ENCODE data around the gene FKTN. TPM values are rescaled to one million over a fixed set of nuclear protein-coding genes. Genes with fewer than 3 reads are reported as not detected.
"Not testable (repeated sequence)": the region's sequence is repeated elsewhere in the genome, so short reads cannot be mapped to it uniquely, and the experiment has no call there.

The FKTN gene
- 21.2 and 22.2 TPM in 2 replicates for total RNA-seq (2014; rRNA removed; shearing (Covaris generic))

DNA sequence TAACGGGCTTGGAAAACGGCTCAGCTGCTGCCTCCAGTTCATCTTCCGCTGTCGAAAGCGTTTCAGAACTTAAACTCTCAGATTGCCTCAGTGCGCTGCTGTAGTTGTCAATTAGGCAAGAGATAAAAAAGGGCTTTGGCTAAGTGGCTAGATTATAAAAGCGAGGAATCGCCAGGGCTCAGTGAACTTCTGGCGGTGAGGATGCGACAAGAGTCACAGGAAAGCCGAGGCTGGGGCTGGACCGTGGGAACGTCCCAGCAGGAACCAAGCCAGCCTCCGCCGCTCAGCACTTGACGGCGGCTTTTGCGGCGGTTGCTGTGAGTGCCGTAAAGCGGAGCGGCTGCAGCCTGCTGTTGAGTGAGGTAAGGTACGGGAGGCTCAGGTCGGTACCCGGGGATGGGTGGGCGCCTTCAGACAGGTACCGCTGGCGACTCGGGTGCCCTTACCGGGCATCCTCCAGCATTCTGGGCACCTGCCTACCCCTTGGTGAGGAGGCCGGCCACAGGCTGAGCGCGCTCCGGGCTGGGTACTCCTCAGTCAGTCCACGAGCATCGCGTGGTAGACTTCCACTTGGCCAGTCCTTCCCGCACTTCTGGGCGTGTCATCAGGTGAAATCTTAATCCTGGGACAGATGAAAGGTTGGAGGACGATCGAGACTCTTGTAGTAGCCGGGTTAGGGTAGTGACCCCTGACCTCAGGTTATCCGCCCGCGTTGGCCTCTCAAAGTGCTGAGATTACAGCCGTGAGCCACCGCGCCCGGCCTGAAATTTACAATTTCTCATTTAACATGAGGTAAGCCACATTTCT lies at the start of gene FKTN:
TSS of gene FKTN (plus strand) at position 328 of the 807 bp plus-strand sequence. CDS start 16,902 bp downstream, outside the sequence.
- peak within 1 kb of the TSS; percentile 70 for H3K4me3 ChIP-seq
- peaks cover 13% of the 10 kb centered on the region for H3K9me3 ChIP-seq (replicated peaks)
- H3K27ac ChIP-seq, result no peak within 1 kb of the TSS
- H3K4me1 ChIP-seq (replicated peaks), result peaks cover 4% of the 10 kb centered on the region; the same call in 1 of the 2 replicates
- DNase-seq (ENCODE audit: low read depth in 1 of 2, low spot score in 2 of 2), result peak; percentile 78 to 80
- H3K27me3 ChIP-seq (replicated peaks), result peaks cover 8% of the 10 kb centered on the region; the same call in 1 of the 2 replicates
- H3K36me3 ChIP-seq, result peaks cover 6% of the 10 kb centered on the region; the same call in 1 of the 2 replicates

DNA sequence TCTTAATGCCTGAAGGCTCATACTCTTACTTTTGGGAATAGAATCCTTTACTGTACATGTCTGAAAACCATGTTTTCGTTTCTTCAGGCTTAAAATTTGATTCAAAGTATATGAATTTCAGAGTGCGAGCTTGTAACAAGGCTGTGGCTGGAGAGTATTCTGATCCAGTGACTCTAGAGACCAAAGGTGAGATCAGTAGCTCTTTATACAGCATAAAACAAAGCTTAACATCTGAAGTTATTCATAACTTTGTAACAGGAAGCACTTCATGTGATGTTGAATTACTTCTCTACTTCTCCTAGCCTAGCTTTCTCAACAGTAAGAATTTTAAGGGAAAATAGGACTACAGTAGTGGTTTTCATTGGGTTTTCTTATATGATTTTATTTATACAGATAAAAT lies 49.4 kb upstream of the FKTN start:
- H3K4me3 ChIP-seq, result no peak overlapping the region
- H3K36me3 ChIP-seq, result peaks cover 3% of the 10 kb centered on the region; the same call in 1 of the 2 replicates
- H3K27me3 ChIP-seq (replicated peaks), result no peaks in the 10 kb centered on the region
- H3K9me3 ChIP-seq (replicated peaks), result no peaks in the 10 kb centered on the region
- no peaks in the 10 kb centered on the region for H3K4me1 ChIP-seq (replicated peaks)
- H3K27ac ChIP-seq, result no peak overlapping the region
- no peak for DNase-seq (ENCODE audit: low read depth in 1 of 2, low spot score in 2 of 2)

DNA sequence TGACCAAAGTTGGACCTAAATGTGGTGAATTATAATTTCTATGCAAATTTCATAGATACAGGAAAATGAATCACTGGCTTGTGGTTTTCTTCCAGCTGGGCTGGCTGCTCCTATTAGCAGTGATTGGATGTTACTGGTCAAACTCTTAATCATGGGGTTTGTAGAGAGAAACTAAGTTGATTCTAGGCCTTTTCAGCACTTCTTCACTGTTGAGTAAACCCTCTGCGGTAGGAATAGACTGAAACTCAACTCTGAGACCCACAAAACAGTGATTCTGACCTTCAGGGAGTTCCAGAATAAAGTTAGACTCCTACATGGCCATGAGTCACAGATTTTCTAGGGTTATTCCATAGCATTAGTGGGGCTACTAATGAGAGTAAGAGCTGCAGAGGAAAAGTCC lies 47.9 kb upstream of the FKTN start:
- peaks cover 3% of the 10 kb centered on the region for H3K36me3 ChIP-seq
- H3K27ac ChIP-seq, result no peak overlapping the region

DNA sequence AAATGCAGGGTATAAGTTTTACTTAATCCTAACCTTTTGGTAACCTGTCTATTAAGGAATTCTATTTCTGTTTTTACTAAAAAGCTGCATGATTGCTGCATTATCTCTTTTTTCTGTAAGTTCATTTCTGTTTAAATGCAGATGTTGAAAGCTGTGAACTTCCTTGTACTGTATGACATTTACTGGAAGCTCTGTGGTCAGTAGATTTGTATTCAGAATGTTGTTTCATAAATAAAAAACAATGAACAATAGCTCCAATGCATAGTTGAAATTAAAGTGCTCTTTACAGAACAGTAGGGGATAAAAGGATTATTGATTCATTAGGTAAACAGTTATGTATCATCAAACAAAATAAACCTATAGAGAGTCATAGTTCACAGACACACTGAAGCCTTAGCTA lies 46.5 kb upstream of the FKTN start:
- Histone ChIP-seq H3K27me3 (replicated peaks) (no peaks in the 10 kb centered on the region), H3K4me1 (replicated peaks) (no peaks in the 10 kb centered on the region), H3K36me3 (peaks cover 8% of the 10 kb centered on the region), H3K9me3 (replicated peaks) (no peaks in the 10 kb centered on the region), H3K4me3 (no peak overlapping the region), H3K27ac (no peak overlapping the region)
- no peak for DNase-seq (ENCODE audit: low read depth in 1 of 2, low spot score in 2 of 2)

More for the DNA sequence above, 47.9 kb upstream of the FKTN start:
- no peaks in the 10 kb centered on the region for H3K27me3 ChIP-seq (replicated peaks)
- H3K4me3 ChIP-seq, result no peak overlapping the region
- no peaks in the 10 kb centered on the region for H3K9me3 ChIP-seq (replicated peaks)
- DNase-seq (ENCODE audit: low read depth in 1 of 2, low spot score in 2 of 2), result no peak
- H3K4me1 ChIP-seq (replicated peaks), result no peaks in the 10 kb centered on the region

DNA sequence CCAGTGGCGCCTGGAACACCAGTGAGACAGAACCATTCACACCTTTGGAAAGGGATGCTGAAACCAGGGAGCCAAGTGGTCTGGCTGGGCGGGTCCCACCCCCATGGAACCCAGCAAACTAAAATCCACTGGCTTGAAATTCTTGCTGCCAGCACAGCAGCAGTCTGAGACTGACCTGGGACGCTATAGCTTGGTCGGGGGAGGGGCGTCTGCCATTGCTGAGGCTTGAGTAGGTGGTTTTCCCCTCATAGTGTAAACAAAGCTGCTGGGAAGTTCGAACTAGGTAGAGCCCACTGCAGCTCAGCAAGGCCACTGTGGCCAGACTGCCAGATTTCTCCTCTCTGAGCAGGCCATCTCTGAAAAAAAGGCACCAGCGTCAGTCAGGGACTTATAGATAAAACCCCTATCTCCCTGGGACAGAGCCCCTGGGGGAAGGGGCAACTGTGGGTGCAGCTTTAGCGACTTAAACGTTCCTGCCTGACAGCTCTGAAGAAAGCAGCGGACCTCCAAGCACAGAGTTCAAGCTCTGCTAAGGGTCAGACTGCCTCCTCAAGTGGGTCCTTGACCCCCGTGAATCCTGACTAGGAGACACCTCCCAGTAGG lies 42.0 kb upstream of the FKTN start:
- H3K36me3 ChIP-seq, result peaks cover 10% of the 10 kb centered on the region
- H3K4me1 ChIP-seq (replicated peaks), result no peaks in the 10 kb centered on the region
- H3K4me3 ChIP-seq, result no peak overlapping the region
- H3K27ac ChIP-seq, result no peak overlapping the region
- H3K9me3 ChIP-seq (replicated peaks), result no peaks in the 10 kb centered on the region
- no peak for DNase-seq (ENCODE audit: low read depth in 1 of 2, low spot score in 2 of 2)
- no peaks in the 10 kb centered on the region for H3K27me3 ChIP-seq (replicated peaks)

DNA sequence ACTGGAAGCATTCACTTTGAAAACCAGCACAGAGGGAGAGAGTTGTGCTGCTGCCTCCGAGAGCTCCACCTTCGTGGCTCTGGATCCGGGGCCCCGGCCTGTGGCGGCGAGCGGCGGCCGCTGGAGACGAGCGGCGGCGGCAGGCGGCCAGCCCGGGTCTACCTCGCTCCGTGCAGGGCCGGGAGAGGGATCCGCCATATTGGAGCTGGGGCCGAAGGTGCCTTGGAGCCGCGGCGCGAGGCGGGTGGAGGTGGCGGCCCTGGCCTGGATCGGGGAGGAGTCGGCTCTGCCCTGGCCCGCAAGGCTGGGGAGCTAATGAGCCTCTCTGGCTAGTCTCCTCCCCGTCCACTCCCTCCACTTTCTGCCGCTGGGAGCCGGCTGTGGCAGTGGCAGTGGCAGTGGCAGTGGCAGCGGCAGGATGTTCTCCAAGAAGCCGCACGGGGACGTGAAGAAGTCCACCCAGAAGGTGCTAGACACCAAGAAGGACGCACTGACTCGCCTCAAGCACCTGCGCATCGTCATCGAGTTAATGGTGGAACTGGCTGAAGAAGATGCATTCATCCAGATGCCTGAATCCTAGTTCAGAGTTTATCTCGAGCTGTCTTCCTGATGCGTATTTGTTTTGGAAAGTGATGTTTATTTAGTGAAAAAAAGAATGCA lies 38.1 kb upstream of the FKTN start:
- not testable (repeated sequence) for H3K27me3 ChIP-seq (replicated peaks); H3K9me3 ChIP-seq (replicated peaks); DNase-seq (ENCODE audit: low read depth in 1 of 2, low spot score in 2 of 2); H3K4me1 ChIP-seq (replicated peaks); H3K27ac ChIP-seq; H3K4me3 ChIP-seq
- peaks cover 16% of the 10 kb centered on the region for H3K36me3 ChIP-seq

DNA sequence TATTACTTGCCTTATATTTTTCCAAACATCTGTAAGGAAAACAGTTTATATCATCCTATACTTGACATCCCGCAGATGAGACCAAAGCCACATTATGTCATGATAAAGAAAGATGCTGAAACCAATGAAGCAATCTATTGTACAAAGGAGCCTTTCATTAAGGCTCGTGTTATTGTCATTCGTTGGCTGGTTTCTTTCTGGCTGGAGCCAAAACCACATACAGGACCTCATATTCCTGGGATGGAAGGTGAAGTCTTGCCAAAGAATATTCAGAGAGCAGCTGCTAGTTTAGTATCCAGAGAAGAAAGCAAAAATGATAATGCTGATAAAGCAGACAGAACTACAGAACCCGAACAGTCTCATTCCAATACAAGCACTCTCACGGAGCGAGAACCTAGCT lies 36.9 kb upstream of the FKTN start:
- not testable (repeated sequence) for H3K9me3 ChIP-seq (replicated peaks); H3K4me3 ChIP-seq; H3K27ac ChIP-seq; H3K4me1 ChIP-seq (replicated peaks); H3K27me3 ChIP-seq (replicated peaks); DNase-seq (ENCODE audit: low read depth in 1 of 2, low spot score in 2 of 2)
- peaks cover 17% of the 10 kb centered on the region for H3K36me3 ChIP-seq

DNA sequence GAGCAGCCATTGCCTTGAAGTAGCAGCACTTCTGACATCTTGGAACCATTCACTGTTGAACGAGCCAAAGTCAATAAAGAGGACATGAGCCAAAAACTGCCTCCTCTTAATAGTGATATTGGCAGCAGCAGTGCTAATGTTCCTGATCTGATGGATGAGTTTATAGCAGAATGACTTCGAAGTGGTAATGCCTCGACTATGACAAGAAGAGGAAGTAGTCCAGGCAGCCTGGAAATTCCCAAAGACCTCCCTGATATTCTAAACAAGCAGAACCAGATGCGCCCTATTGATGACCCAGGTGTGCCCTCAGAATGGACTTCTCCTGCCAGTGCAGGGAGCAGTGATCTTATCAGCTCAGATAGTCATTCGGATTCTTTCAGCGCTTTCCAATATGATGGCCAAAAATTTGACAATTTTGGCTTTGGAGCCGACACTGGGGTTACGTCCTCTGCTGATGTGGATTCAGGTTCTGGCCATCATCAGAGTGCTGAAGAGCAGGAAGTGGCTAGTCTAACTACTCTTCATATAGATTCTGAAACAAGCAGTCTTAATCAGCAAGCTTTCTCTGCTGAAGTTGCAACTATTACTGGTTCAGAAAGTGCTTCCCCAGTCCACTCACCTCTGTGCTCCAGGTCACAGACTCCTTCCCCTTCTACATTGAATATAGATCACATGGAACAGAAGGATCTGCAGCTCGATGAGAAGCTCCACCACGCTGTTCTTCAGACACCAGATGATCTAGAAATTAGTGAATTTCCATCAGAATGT lies 35.1 kb upstream of the FKTN start:
- H3K4me3 ChIP-seq; H3K27me3 ChIP-seq (replicated peaks); H3K4me1 ChIP-seq (replicated peaks); H3K36me3 ChIP-seq; H3K27ac ChIP-seq; H3K9me3 ChIP-seq (replicated peaks); DNase-seq (ENCODE audit: low read depth in 1 of 2, low spot score in 2 of 2): not testable (repeated sequence)

DNA sequence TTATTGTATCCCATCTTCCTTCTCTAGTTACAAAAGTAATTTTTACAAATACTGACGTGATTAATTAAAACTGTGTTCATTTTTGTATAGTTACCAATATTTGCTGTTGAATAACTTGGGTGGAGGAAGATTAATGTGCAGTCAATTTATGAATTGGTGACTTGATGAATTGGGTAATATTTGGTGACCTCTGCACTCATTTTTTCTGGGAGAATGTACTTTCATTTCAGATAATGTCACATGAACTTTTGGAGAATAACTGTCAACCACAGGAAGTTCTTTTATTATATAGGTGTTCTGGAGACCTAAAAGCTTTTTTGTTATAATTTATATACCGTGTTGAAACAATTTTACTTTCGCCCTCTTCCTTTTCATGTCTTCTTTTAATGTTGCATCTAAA lies 26.4 kb upstream of the FKTN start:
- Histone ChIP-seq H3K36me3 (peaks cover 4% of the 10 kb centered on the region), H3K4me1 (replicated peaks) (no peaks in the 10 kb centered on the region), H3K27me3 (replicated peaks) (no peaks in the 10 kb centered on the region), H3K27ac (no peak overlapping the region), H3K9me3 (replicated peaks) (no peaks in the 10 kb centered on the region), H3K4me3 (no peak overlapping the region)
- DNase-seq (ENCODE audit: low read depth in 1 of 2, low spot score in 2 of 2), result no peak

DNA sequence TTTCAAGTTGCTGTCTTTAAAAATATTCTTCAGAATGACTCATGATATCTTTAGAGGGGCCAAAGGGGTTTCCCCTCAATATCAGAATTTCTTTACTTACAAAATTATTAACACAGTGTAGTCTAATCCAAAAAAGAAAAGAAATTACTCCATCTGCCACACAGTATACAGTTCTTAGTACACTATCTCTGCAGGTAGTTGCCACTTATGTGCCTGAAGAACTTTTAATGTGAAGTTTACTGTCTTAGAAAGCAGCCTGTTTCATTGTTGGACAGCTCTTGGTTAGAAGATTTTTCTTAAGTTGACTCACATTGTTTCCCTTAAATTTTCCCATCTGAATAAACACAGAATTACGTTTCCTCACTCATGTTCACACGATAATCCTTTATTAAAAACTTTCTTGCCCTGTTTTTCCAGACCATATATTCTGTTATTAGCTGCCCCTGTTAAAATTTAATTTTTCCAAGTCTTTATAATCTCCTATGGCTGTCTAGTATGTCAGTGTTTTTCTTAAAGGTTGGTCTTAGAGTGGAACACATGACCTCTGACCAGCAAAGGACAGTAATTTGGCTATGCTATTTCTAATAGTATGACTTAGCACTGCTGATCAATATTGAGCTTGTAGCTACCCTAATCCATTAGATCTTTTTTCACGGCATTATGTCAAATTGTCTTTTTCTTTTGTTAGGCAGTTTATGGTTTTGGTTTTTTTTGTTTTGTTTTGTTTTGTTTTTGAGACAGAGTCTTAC lies 21.8 kb upstream of the FKTN start:
- DNase-seq (ENCODE audit: low read depth in 1 of 2, low spot score in 2 of 2), result no peak
- H3K9me3 ChIP-seq (replicated peaks), result no peaks in the 10 kb centered on the region
- no peaks in the 10 kb centered on the region for H3K4me1 ChIP-seq (replicated peaks)
- no peaks in the 10 kb centered on the region; the same call in 1 of the 2 replicates for H3K36me3 ChIP-seq
- no peaks in the 10 kb centered on the region for H3K27me3 ChIP-seq (replicated peaks)
- no peak overlapping the region for H3K27ac ChIP-seq
- no peak overlapping the region for H3K4me3 ChIP-seq

DNA sequence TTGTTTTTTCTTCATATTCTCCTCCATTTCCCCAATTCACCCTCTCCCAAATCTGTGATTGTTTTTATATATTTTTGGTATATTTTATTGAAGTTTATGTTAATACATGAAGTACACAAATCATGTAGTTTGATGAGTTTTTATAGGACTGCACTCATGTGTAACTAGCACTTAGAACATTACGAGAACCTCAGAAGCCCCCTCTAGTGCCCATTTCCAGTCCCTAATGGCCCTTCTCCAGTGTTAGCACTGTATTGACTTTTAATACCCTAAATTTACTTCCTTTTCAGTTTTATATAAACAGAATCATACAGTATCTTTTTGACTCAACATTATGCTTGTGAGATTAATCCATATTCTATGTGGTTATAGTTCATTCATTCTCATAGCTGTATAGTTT lies 18.5 kb upstream of the FKTN start:
- DNase-seq (ENCODE audit: low read depth in 1 of 2, low spot score in 2 of 2), result no peak
- Histone ChIP-seq H3K4me3 (no peak overlapping the region), H3K27me3 (replicated peaks) (no peaks in the 10 kb centered on the region), H3K27ac (no peak overlapping the region), H3K4me1 (replicated peaks) (no peaks in the 10 kb centered on the region), H3K36me3 (no peaks in the 10 kb centered on the region; the same call in 1 of the 2 replicates), H3K9me3 (replicated peaks) (no peaks in the 10 kb centered on the region)

DNA sequence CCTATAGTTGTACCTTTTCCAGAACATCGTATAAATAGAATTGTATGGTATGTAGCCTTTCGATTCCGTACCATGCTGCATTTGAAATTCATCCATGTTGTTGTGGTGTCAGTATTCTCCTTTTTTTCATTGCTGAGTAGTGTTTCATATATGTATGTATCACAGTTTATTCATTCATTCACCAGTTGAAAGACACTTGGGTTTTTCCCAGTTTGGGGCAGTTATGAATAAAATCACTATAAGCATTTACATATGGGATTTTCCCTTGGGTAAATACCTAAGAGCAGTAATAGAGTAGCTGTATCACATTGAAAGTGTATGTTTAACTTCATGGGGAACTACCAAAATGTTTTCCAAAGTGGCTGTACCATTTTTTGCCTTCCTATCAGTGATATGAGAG lies 16.1 kb upstream of the FKTN start:
- no peak overlapping the region for H3K4me3 ChIP-seq
- no peak for DNase-seq (ENCODE audit: low read depth in 1 of 2, low spot score in 2 of 2)
- no peak overlapping the region for H3K27ac ChIP-seq
- no peaks in the 10 kb centered on the region for H3K27me3 ChIP-seq (replicated peaks)
- H3K36me3 ChIP-seq, result 0 out of 2 replicates have a peak, but pooled peaks cover 2% of the 10 kb centered on the region
- no peaks in the 10 kb centered on the region for H3K9me3 ChIP-seq (replicated peaks)
- H3K4me1 ChIP-seq (replicated peaks), result no peaks in the 10 kb centered on the region

DNA sequence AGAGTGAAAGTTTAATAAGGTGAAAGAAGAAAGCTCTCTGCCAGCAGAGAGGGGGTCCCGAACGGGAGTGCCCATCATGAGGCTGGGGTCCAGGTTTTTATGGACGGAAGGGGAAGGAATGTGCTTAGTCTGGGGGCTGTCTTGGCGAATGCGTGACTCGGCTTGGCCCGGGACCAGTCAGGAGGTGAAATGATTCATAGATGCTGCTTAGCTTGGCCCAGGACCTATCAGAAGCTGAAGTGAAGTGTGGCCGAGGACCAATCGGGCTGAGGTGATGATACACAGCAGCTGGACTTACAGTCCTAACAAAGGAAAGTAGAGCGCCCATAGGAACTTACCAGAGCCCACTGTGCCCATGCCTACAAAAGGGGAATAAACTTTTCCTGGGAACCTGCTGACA lies 3.9 kb upstream of the FKTN start:
- Histone ChIP-seq H3K4me1 (replicated peaks) (peaks cover 4% of the 10 kb centered on the region; the same call in 1 of the 2 replicates), H3K27ac (no peak overlapping the region), H3K27me3 (replicated peaks) (peaks cover 8% of the 10 kb centered on the region; the same call in 1 of the 2 replicates), H3K9me3 (replicated peaks) (0 out of 2 replicates have a peak, but pooled peaks cover 4% of the 10 kb centered on the region), H3K36me3 (no peaks in the 10 kb centered on the region), H3K4me3 (no peak overlapping the region)
- no peak for DNase-seq (ENCODE audit: low read depth in 1 of 2, low spot score in 2 of 2)

Data from SJSA1 (cell line).